HCT116 (cell line): Measurements from ENCODE around the gene AK6. TPM values are rescaled to one million over a fixed set of nuclear protein-coding genes. Genes with fewer than 3 reads are reported as not detected.
A peak's percentile ranks its signal among the peaks of the same experiment; 100 is the strongest.
"Not testable (repeated sequence)": the region's sequence is repeated elsewhere in the genome, so short reads cannot be mapped to it uniquely, and the experiment has no call there.

Experiments
- ATAC-seq: fragments of 200-7000 bp; cut with Tn5 transposase; 2 replicates; pipeline ENCODE4 v1.9.1; 2020; ENCODE audit warnings: mild to moderate bottlenecking, moderate library complexity
- BruUV-seq: library from RNA; stranded (reverse); fragments of 400-500 nt; replicated peaks from 2 replicates; lab custom pipeline; 2021; lab: Mats Ljungman, UMichigan
- CTCF ChIA-PET: fragments of 300-600 bp; sonication (Branson Sonifier 250); formaldehyde crosslinking; loops from one replicate; lab custom pipeline; 2021; ENCODE audit warnings: antibody characterized with exemption; lab: Charles Lee
- POLR2A ChIA-PET: fragments of 300-600, 350-600 bp; sonication (Branson Sonifier 250); formaldehyde crosslinking; loops from one replicate; lab custom pipeline; 2021; ENCODE audit warnings: antibody characterized with exemption; lab: Charles Lee
- RAD21 ChIA-PET, 2 experiments: fragments of 300-600 bp; sonication (Branson Sonifier 250); formaldehyde crosslinking; loops; one replicate each; lab custom pipeline; 2023; ENCODE audit warnings: low total read pairs in 2 of 2; ENCODE audit not compliant: uncharacterized antibody in 2 of 2, unreplicated experiment in 2 of 2, low non-redundant PET in 1 of 2; lab: Charles Lee
- DNase-seq: peaks from one replicate; pipeline ENCODE4 v3.0.0-alpha.2; 2010; ENCODE audit warnings: low read depth, low spot score
- H2AFZ ChIP-seq: fragments of 200-600 bp; shearing (Covaris generic), sonication (generic); 2 replicates; pipeline ENCODE4 v1.6.1; 2017; ENCODE audit warnings: low read depth, mixed run types, mixed read lengths, antibody characterized with exemption, low read length; ENCODE audit not compliant: poor library complexity, severe bottlenecking
- H3K27ac ChIP-seq: 2 replicates; pipeline ENCODE4 v1.5.1; 2012; ENCODE audit warnings: low read depth, low read length
- H3K27me3 ChIP-seq: fragments of 200-600 bp; sonication (generic); 2 replicates; pipeline ENCODE4 v1.6.1; 2016; ENCODE audit warnings: mixed run types, low read length, mixed read lengths; ENCODE audit not compliant: insufficient read depth
- H3K36me3 ChIP-seq, 2 experiments: fragments of 200-500 bp in 1 of 2; fragments of 200-600 bp in 1 of 2; sonication (Bioruptor generic) in 1 of 2; sonication (generic) in 1 of 2; 2 replicates each; pipeline versions ENCODE4 v1.5.1 to v1.6.1; 2014 to 2016; ENCODE audit warnings: low read length in 2 of 2, inconsistent platforms in 1 of 2, mixed read lengths in 1 of 2, mixed run types in 1 of 2; ENCODE audit not compliant: insufficient read depth in 2 of 2, control insufficient read depth in 1 of 2
- H3K4me1 ChIP-seq, 2 experiments: fragments of 200-600 bp in 1 of 2; sonication (generic) in 1 of 2; 2 replicates each; pipeline versions ENCODE4 v1.5.1 to v1.6.1; 2012 to 2017; ENCODE audit warnings: low read length in 2 of 2, inconsistent platforms in 1 of 2, mild to moderate bottlenecking in 1 of 2, mixed read lengths in 1 of 2, mixed run types in 1 of 2, moderate library complexity in 1 of 2; ENCODE audit not compliant: insufficient read depth in 2 of 2, control insufficient read depth in 1 of 2
- H3K4me2 ChIP-seq: fragments of 200-600 bp; sonication (generic); 2 replicates; pipeline ENCODE4 v1.6.1; 2017; ENCODE audit warnings: mixed run types, low read length, mixed read lengths
- H3K4me3 ChIP-seq, 2 experiments: fragments of 200-600 bp in 1 of 2; sonication (generic) in 1 of 2; replicated peaks in 1 of 2; 2 replicates each; pipeline ENCODE4 v1.5.1; 2011 to 2016; ENCODE audit warnings: low read length in 2 of 2, control low read depth in 1 of 2, low read depth in 1 of 2, mild to moderate bottlenecking in 1 of 2, mixed read lengths in 1 of 2, mixed run types in 1 of 2
- H3K79me2 ChIP-seq: fragments of 200-600 bp; sonication (generic); 2 replicates; pipeline ENCODE4 v1.6.1; 2017; ENCODE audit warnings: mild to moderate bottlenecking, mixed run types, low read length, moderate library complexity, mixed read lengths; ENCODE audit not compliant: insufficient read depth
- H3K9ac ChIP-seq: fragments of 200-600 bp; sonication (generic); 2 replicates; pipeline ENCODE4 v1.6.1; 2016; ENCODE audit warnings: low read length, mixed read lengths
- H3K9me2 ChIP-seq: fragments of 200-600 bp; sonication (generic), shearing (Covaris generic); 2 replicates; pipeline ENCODE4 v1.6.1; 2017; ENCODE audit warnings: mixed run types, mild to moderate bottlenecking, moderate library complexity; ENCODE audit not compliant: insufficient read depth
- H3K9me3 ChIP-seq, 2 experiments: fragments of 200-500 bp in 1 of 2; fragments of 200-600 bp in 1 of 2; sonication (Bioruptor generic) in 1 of 2; sonication (generic) in 1 of 2; 2 replicates each; pipeline ENCODE4 v1.6.1; 2014 to 2017; ENCODE audit warnings: low read length in 2 of 2, mixed read lengths in 2 of 2, inconsistent platforms in 1 of 2, low read depth in 1 of 2, mild to moderate bottlenecking in 1 of 2, mixed run types in 1 of 2, moderate library complexity in 1 of 2; ENCODE audit not compliant: control insufficient read depth in 1 of 2, insufficient read depth in 1 of 2
- H4K20me1 ChIP-seq: fragments of 200-600 bp; sonication (generic), shearing (Covaris generic); 2 replicates; pipeline ENCODE4 v1.6.1; 2017; ENCODE audit warnings: mixed run types, mild to moderate bottlenecking, moderate library complexity; ENCODE audit not compliant: insufficient read depth
- ATF3 ChIP-seq: IDR thresholded peaks from 2 replicates; pipeline ENCODE4 v1.6.1; 2012
- CBX3 ChIP-seq: IDR thresholded peaks from 2 replicates; pipeline ENCODE4 v1.6.1; 2012; ENCODE audit warnings: low read depth
- CEBPB ChIP-seq: IDR thresholded peaks from 2 replicates; pipeline ENCODE4 v1.6.1; 2012; ENCODE audit warnings: low read depth
- EGR1 ChIP-seq: IDR thresholded peaks from 2 replicates; pipeline ENCODE4 v1.6.1; 2012; ENCODE audit warnings: low read depth
- EZH2 ChIP-seq: fragments of 200-600 bp; sonication (generic); IDR thresholded peaks from 2 replicates; pipeline ENCODE4 v1.6.1; 2017; ENCODE audit warnings: antibody characterized with exemption, mixed run types
- JUND ChIP-seq: IDR thresholded peaks from 2 replicates; pipeline ENCODE4 v1.6.1; 2012
- POLR2A ChIP-seq: IDR thresholded peaks from 2 replicates; pipeline ENCODE4 v1.7.0; 2011; ENCODE audit warnings: borderline replicate concordance; ENCODE audit not compliant: insufficient read depth, insufficient read length; ENCODE audit errors: extremely low read depth
- POLR2AphosphoS5 ChIP-seq: IDR thresholded peaks from 2 replicates; pipeline ENCODE4 v1.6.1; 2011; ENCODE audit warnings: mild to moderate bottlenecking, low read depth, low read length, moderate library complexity
- REST ChIP-seq: IDR thresholded peaks from 2 replicates; pipeline ENCODE4 v1.6.1; 2012; ENCODE audit warnings: low read depth
- SIN3A ChIP-seq: IDR thresholded peaks from 2 replicates; pipeline ENCODE4 v1.6.1; 2012; ENCODE audit warnings: low read depth
- SP1 ChIP-seq: IDR thresholded peaks from 2 replicates; pipeline ENCODE4 v1.6.1; 2012; ENCODE audit warnings: low read depth
- SRF ChIP-seq: IDR thresholded peaks from 2 replicates; pipeline ENCODE4 v1.6.1; 2012; ENCODE audit warnings: low read depth
- ZNF274 ChIP-seq: fragments of 200-500 bp; sonication (Bioruptor generic); IDR thresholded peaks from 2 replicates; pipeline ENCODE4 v1.6.1; 2014; ENCODE audit warnings: mild to moderate bottlenecking, low read depth, low read length, inconsistent platforms
- intact Hi-C: fragments of 100-400 bp; cut with micrococcal nuclease; formaldehyde crosslinking; loops from 2 replicates; pipeline ENCODE4 v1.10.0; 2022
- total RNA-seq: library from RNA; stranded (reverse); gene quantifications from one replicate; pipeline ENCODE4 v1.2.1, GENCODE V29; 2021; ENCODE audit not compliant: unreplicated experiment

AK6 gene
- total RNA-seq, 1 experiment from 2014 or later, result 33.4 TPM

- ChIA-PET CTCF (interaction anchor here (1.0 kb wide), 1 partner anchor 40 kb away, joined by 4 read pairs; the partner anchor contains the start of gene CCDC125), POLR2A (no interaction called here)
- Histone ChIP-seq H3K4me3 (no peak overlapping the region), H3K79me2 (peaks cover 42% of the 10 kb centered on the region), H3K9me3 (no peaks in the 10 kb centered on the region), H3K9ac (no peak overlapping the region), H4K20me1 (no peaks in the 10 kb centered on the region), H3K4me1 (peaks cover 7 to 20% of the 10 kb centered on the region in 2 experiments; a peak in 3 of 4 replicates), H3K9me2 (no peaks in the 10 kb centered on the region), H3K36me3 (peaks cover 0 to 7% of the 10 kb centered on the region in 2 experiments; a peak in 3 of 4 replicates), H2AFZ (no peak overlapping the region), H3K4me2 (no peak overlapping the region), H3K27me3 (no peaks in the 10 kb centered on the region)
- ATAC-seq, result no peak
- DNase-seq, result no peak
- intact Hi-C loops, result no loop called here
- TF ChIP-seq CBX3 (no peak), SP1 (no peak), SIN3A (no peak), CEBPB (no peak), POLR2AphosphoS5 (no peak), EZH2 (no peak), JUND (no peak), ZNF274 (no peak), EGR1 (no peak), SRF (no peak), REST (no peak), POLR2A (no peak), ATF3 (no peak)
- TF ChIP-seq, all 23 proteins: peak for 0
- RAD21 ChIA-PET, result no interaction called here
- no peak overlapping the region for H3K27ac ChIP-seq
- no TSS peak for BruUV-seq
Measured at GRCh38 chr5:69372394-69372793, 3.1 kb upstream of the AK6 start.

GRCh38 chr5:69370335-69370734 lies 1.0 kb upstream of the AK6 start:
- H3K27me3 ChIP-seq, intact Hi-C loops, CTCF ChIA-PET, DNase-seq, RAD21 ChIA-PET, BruUV-seq, H3K9me3 ChIP-seq, ATAC-seq, H4K20me1 ChIP-seq, H3K9me2 ChIP-seq, H2AFZ ChIP-seq: not testable (repeated sequence)
- Histone ChIP-seq H3K36me3 (peaks cover 9 to 11% of the 10 kb centered on the region in 2 experiments; a peak in 3 of 4 replicates), H3K4me3 (peak overlapping the region; percentile 79 to 90), H3K79me2 (peaks cover 63% of the 10 kb centered on the region), H3K4me2 (peak overlapping the region; percentile 78), H3K9ac (peak overlapping the region; percentile 80), H3K4me1 (peaks cover 8 to 18% of the 10 kb centered on the region in 2 experiments; a peak in 3 of 4 replicates), H3K27ac (peak overlapping the region; percentile 86; the same call in 1 of the 2 replicates)
- POLR2A ChIA-PET, result interaction anchor here (0.7 kb wide), 1 partner anchor 53 kb away, joined by 3 read pairs; no protein-coding TSS in a partner anchor
